ENCODE measurements around the gene FAM43A. TPM values are rescaled to one million over a fixed set of nuclear protein-coding genes. Genes with fewer than 3 reads are reported as not detected.

FAM43A gene
- total and polyA plus RNA-seq, 2 of the 8 experiments (the other 6 are each of a cell fraction or from before 2014, with no cell fraction given) = 2.3 to 2.6 TPM

DNA sequence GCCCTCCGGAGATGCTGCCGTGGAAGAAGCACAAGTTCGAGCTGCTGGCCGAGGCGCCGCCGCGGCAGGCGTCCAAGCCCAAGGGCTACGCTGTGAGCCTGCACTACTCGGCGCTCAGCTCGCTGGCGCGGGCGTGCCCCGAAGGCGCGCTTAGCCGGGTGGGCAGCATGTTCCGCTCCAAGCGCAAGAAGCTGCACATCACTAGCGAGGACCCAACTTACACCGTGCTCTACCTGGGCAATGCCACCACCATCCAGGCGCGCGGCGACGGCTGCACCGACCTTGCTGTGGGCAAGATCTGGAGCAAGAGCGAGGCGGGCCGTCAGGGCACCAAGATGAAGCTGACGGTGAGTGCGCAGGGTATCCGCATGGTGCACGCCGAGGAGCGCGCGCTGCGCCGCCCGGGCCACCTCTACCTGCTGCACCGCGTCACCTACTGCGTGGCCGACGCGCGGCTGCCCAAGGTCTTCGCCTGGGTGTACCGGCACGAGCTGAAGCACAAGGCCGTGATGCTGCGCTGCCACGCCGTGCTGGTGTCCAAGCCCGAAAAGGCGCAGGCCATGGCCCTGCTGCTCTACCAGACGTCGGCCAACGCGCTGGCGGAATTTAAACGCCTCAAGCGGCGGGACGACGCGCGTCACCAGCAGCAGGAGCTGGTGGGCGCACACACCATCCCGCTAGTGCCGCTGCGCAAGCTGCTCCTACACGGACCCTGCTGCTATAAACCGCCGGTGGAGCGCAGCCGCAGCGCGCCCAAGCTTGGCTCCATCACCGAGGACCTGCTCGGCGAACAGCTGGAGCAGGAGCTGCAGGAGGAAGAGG is 1.3 kb downstream of the FAM43A start (continued):
- TF ChIP-seq, protein P1, sequence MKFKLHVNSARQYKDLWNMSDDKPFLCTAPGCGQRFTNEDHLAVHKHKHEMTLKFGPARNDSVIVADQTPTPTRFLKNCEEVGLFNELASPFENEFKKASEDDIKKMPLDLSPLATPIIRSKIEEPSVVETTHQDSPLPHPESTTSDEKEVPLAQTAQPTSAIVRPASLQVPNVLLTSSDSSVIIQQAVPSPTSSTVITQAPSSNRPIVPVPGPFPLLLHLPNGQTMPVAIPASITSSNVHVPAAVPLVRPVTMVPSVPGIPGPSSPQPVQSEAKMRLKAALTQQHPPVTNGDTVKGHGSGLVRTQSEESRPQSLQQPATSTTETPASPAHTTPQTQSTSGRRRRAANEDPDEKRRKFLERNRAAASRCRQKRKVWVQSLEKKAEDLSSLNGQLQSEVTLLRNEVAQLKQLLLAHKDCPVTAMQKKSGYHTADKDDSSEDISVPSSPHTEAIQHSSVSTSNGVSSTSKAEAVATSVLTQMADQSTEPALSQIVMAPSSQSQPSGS (IDR thresholded peaks at IDR 0.05; ENCODE audit: low read length) = no peak
- TF ChIP-seq RFX5 (IDR thresholded peaks at IDR 0.05; ENCODE audit: borderline replicate concordance, low read depth, low read length) = no peak
- TF ChIP-seq TBP (IDR thresholded peaks at IDR 0.05; ENCODE audit: low read depth, low read length) = no peak
